HCT116 (cell line): ENCODE data around the gene SETD2. TPM values are rescaled to one million over a fixed set of nuclear protein-coding genes. Genes with fewer than 3 reads are reported as not detected.

Experiments
- ATAC-seq: fragments of 200-7000 bp; cut with Tn5 transposase; 2 replicates; pipeline ENCODE4 v1.9.1; 2020; ENCODE audit warnings: mild to moderate bottlenecking, moderate library complexity
- BruUV-seq: library from RNA; stranded (reverse); fragments of 400-500 nt; replicated peaks from 2 replicates; lab custom pipeline; 2021; lab: Mats Ljungman, UMichigan
- CTCF ChIA-PET: fragments of 300-600 bp; sonication (Branson Sonifier 250); formaldehyde crosslinking; loops from one replicate; lab custom pipeline; 2021; ENCODE audit warnings: antibody characterized with exemption; lab: Charles Lee
- POLR2A ChIA-PET: fragments of 300-600, 350-600 bp; sonication (Branson Sonifier 250); formaldehyde crosslinking; loops from one replicate; lab custom pipeline; 2021; ENCODE audit warnings: antibody characterized with exemption; lab: Charles Lee
- RAD21 ChIA-PET, 2 experiments: fragments of 300-600 bp; sonication (Branson Sonifier 250); formaldehyde crosslinking; loops; one replicate each; lab custom pipeline; 2023; ENCODE audit warnings: low total read pairs in 2 of 2; ENCODE audit not compliant: uncharacterized antibody in 2 of 2, unreplicated experiment in 2 of 2, low non-redundant PET in 1 of 2; lab: Charles Lee
- DNase-seq: peaks from one replicate; pipeline ENCODE4 v3.0.0-alpha.2; 2010; ENCODE audit warnings: low read depth, low spot score
- H2AFZ ChIP-seq: fragments of 200-600 bp; shearing (Covaris generic), sonication (generic); 2 replicates; pipeline ENCODE4 v1.6.1; 2017; ENCODE audit warnings: low read depth, mixed run types, mixed read lengths, antibody characterized with exemption, low read length; ENCODE audit not compliant: poor library complexity, severe bottlenecking
- H3K27ac ChIP-seq: 2 replicates; pipeline ENCODE4 v1.5.1; 2012; ENCODE audit warnings: low read depth, low read length
- H3K27me3 ChIP-seq: fragments of 200-600 bp; sonication (generic); 2 replicates; pipeline ENCODE4 v1.6.1; 2016; ENCODE audit warnings: mixed run types, low read length, mixed read lengths; ENCODE audit not compliant: insufficient read depth
- H3K36me3 ChIP-seq, 2 experiments: fragments of 200-500 bp in 1 of 2; fragments of 200-600 bp in 1 of 2; sonication (Bioruptor generic) in 1 of 2; sonication (generic) in 1 of 2; 2 replicates each; pipeline versions ENCODE4 v1.5.1 to v1.6.1; 2014 to 2016; ENCODE audit warnings: low read length in 2 of 2, inconsistent platforms in 1 of 2, mixed read lengths in 1 of 2, mixed run types in 1 of 2; ENCODE audit not compliant: insufficient read depth in 2 of 2, control insufficient read depth in 1 of 2
- H3K4me1 ChIP-seq, 2 experiments: fragments of 200-600 bp in 1 of 2; sonication (generic) in 1 of 2; 2 replicates each; pipeline versions ENCODE4 v1.5.1 to v1.6.1; 2012 to 2017; ENCODE audit warnings: low read length in 2 of 2, inconsistent platforms in 1 of 2, mild to moderate bottlenecking in 1 of 2, mixed read lengths in 1 of 2, mixed run types in 1 of 2, moderate library complexity in 1 of 2; ENCODE audit not compliant: insufficient read depth in 2 of 2, control insufficient read depth in 1 of 2
- H3K4me2 ChIP-seq: fragments of 200-600 bp; sonication (generic); 2 replicates; pipeline ENCODE4 v1.6.1; 2017; ENCODE audit warnings: mixed run types, low read length, mixed read lengths
- H3K4me3 ChIP-seq, 2 experiments: fragments of 200-600 bp in 1 of 2; sonication (generic) in 1 of 2; replicated peaks in 1 of 2; 2 replicates each; pipeline ENCODE4 v1.5.1; 2011 to 2016; ENCODE audit warnings: low read length in 2 of 2, control low read depth in 1 of 2, low read depth in 1 of 2, mild to moderate bottlenecking in 1 of 2, mixed read lengths in 1 of 2, mixed run types in 1 of 2
- H3K79me2 ChIP-seq: fragments of 200-600 bp; sonication (generic); 2 replicates; pipeline ENCODE4 v1.6.1; 2017; ENCODE audit warnings: mild to moderate bottlenecking, mixed run types, low read length, moderate library complexity, mixed read lengths; ENCODE audit not compliant: insufficient read depth
- H3K9ac ChIP-seq: fragments of 200-600 bp; sonication (generic); 2 replicates; pipeline ENCODE4 v1.6.1; 2016; ENCODE audit warnings: low read length, mixed read lengths
- H3K9me2 ChIP-seq: fragments of 200-600 bp; sonication (generic), shearing (Covaris generic); 2 replicates; pipeline ENCODE4 v1.6.1; 2017; ENCODE audit warnings: mixed run types, mild to moderate bottlenecking, moderate library complexity; ENCODE audit not compliant: insufficient read depth
- H3K9me3 ChIP-seq, 2 experiments: fragments of 200-500 bp in 1 of 2; fragments of 200-600 bp in 1 of 2; sonication (Bioruptor generic) in 1 of 2; sonication (generic) in 1 of 2; 2 replicates each; pipeline ENCODE4 v1.6.1; 2014 to 2017; ENCODE audit warnings: low read length in 2 of 2, mixed read lengths in 2 of 2, inconsistent platforms in 1 of 2, low read depth in 1 of 2, mild to moderate bottlenecking in 1 of 2, mixed run types in 1 of 2, moderate library complexity in 1 of 2; ENCODE audit not compliant: control insufficient read depth in 1 of 2, insufficient read depth in 1 of 2
- H4K20me1 ChIP-seq: fragments of 200-600 bp; sonication (generic), shearing (Covaris generic); 2 replicates; pipeline ENCODE4 v1.6.1; 2017; ENCODE audit warnings: mixed run types, mild to moderate bottlenecking, moderate library complexity; ENCODE audit not compliant: insufficient read depth
- ATF3 ChIP-seq: IDR thresholded peaks from 2 replicates; pipeline ENCODE4 v1.6.1; 2012
- CBX3 ChIP-seq: IDR thresholded peaks from 2 replicates; pipeline ENCODE4 v1.6.1; 2012; ENCODE audit warnings: low read depth
- CEBPB ChIP-seq: IDR thresholded peaks from 2 replicates; pipeline ENCODE4 v1.6.1; 2012; ENCODE audit warnings: low read depth
- EGR1 ChIP-seq: IDR thresholded peaks from 2 replicates; pipeline ENCODE4 v1.6.1; 2012; ENCODE audit warnings: low read depth
- ELF1 ChIP-seq: IDR thresholded peaks from 2 replicates; pipeline ENCODE4 v1.6.1; 2012; ENCODE audit warnings: low read depth, borderline replicate concordance
- EZH2 ChIP-seq: fragments of 200-600 bp; sonication (generic); IDR thresholded peaks from 2 replicates; pipeline ENCODE4 v1.6.1; 2017; ENCODE audit warnings: antibody characterized with exemption, mixed run types
- EZH2phosphoT487 ChIP-seq: fragments of 200-600 bp; IDR thresholded peaks from 2 replicates; pipeline ENCODE4 v1.6.1; 2018; ENCODE audit warnings: antibody characterized with exemption, borderline replicate concordance
- FOSL1 ChIP-seq: IDR thresholded peaks from 2 replicates; pipeline ENCODE4 v1.6.1; 2012; ENCODE audit warnings: low read depth
- JUND ChIP-seq: IDR thresholded peaks from 2 replicates; pipeline ENCODE4 v1.6.1; 2012
- POLR2A ChIP-seq: IDR thresholded peaks from 2 replicates; pipeline ENCODE4 v1.7.0; 2011; ENCODE audit warnings: borderline replicate concordance; ENCODE audit not compliant: insufficient read depth, insufficient read length; ENCODE audit errors: extremely low read depth
- POLR2AphosphoS5 ChIP-seq: IDR thresholded peaks from 2 replicates; pipeline ENCODE4 v1.6.1; 2011; ENCODE audit warnings: mild to moderate bottlenecking, low read depth, low read length, moderate library complexity
- SIN3A ChIP-seq: IDR thresholded peaks from 2 replicates; pipeline ENCODE4 v1.6.1; 2012; ENCODE audit warnings: low read depth
- SP1 ChIP-seq: IDR thresholded peaks from 2 replicates; pipeline ENCODE4 v1.6.1; 2012; ENCODE audit warnings: low read depth
- SRF ChIP-seq: IDR thresholded peaks from 2 replicates; pipeline ENCODE4 v1.6.1; 2012; ENCODE audit warnings: low read depth
- YY1 ChIP-seq: IDR thresholded peaks from 2 replicates; pipeline ENCODE4 v1.6.1; 2011; ENCODE audit warnings: low read length, low read depth, moderate library complexity, mild to moderate bottlenecking; ENCODE audit not compliant: insufficient replicate concordance; ENCODE audit errors: extremely low read depth
- ZFX ChIP-seq: fragments of 450-650 bp; IDR thresholded peaks from 2 replicates; pipeline ENCODE4 v1.6.1; 2017
- ZNF274 ChIP-seq: fragments of 200-500 bp; sonication (Bioruptor generic); IDR thresholded peaks from 2 replicates; pipeline ENCODE4 v1.6.1; 2014; ENCODE audit warnings: mild to moderate bottlenecking, low read depth, low read length, inconsistent platforms
- intact Hi-C: fragments of 100-400 bp; cut with micrococcal nuclease; formaldehyde crosslinking; loops from 2 replicates; pipeline ENCODE4 v1.10.0; 2022
- total RNA-seq: library from RNA; stranded (reverse); gene quantifications from one replicate; pipeline ENCODE4 v1.2.1, GENCODE V29; 2021; ENCODE audit not compliant: unreplicated experiment
- TF ChIP-seq, protein P1 (sequence below): IDR thresholded peaks from 2 replicates; pipeline ENCODE4 v1.6.1; 2012
- TF ChIP-seq, protein P2 (sequence below): IDR thresholded peaks from 2 replicates; pipeline ENCODE4 v1.6.1; 2011; ENCODE audit warnings: mild to moderate bottlenecking, low read length, moderate library complexity; ENCODE audit not compliant: insufficient replicate concordance; ENCODE audit errors: extremely low read depth

Gene SETD2
- total RNA-seq, 1 experiment from 2014 or later = 33.0 TPM

DNA sequence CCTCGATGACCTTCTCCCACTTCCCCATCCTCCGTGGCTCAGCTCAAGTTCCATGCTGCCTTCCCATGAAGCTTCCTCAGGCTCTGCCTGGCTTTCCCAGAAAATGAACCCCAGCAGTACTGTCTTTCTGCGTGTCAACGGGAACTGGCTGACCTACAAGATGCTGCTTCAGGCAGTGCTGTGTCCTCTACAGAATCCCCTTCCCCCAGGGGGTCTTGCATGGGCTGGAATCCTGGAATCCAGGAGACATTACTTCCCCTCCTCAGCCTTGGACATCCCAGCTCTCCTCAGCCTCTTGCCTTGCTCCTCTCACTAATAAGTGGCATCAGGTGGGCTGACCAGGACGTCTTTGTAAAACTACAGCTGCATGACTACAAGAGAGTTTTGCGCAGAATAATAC lies 192.8 kb downstream of the SETD2 start:
- peaks cover 32% of the 10 kb centered on the region; the same call in 1 of the 2 replicates for H4K20me1 ChIP-seq
- peaks cover 2 to 18% of the 10 kb centered on the region in 2 experiments; a peak in 3 of 4 replicates for H3K4me1 ChIP-seq
- intact Hi-C loops = no loop called here

GRCh38 chr3:46970391-46971091 lies 193.4 kb downstream of the SETD2 start:
- intact Hi-C loops = no loop called here
- no TSS peak for BruUV-seq
- Histone ChIP-seq H3K4me1 (peaks cover 2 to 19% of the 10 kb centered on the region in 2 experiments; a peak in 3 of 4 replicates), H3K27me3 (no peaks in the 10 kb centered on the region), H3K4me2 (no peak overlapping the region), H3K9me2 (no peaks in the 10 kb centered on the region), H3K9me3 (no peaks in the 10 kb centered on the region), H4K20me1 (peaks cover 32% of the 10 kb centered on the region; the same call in 1 of the 2 replicates), H3K79me2 (peaks cover 100% of the 10 kb centered on the region), H3K4me3 (no peak overlapping the region), H3K27ac (no peak overlapping the region), H2AFZ (no peak overlapping the region), H3K36me3 (peaks cover 0 to 17% of the 10 kb centered on the region in 2 experiments; a peak in 1 of 4 replicates), H3K9ac (no peak overlapping the region)
- CTCF ChIA-PET = no interaction called here
- POLR2A ChIA-PET = interaction anchor here (0.7 to 1.3 kb wide), 2 partner anchors 12 to 279 kb away, joined by 3 read pairs; no protein-coding TSS in a partner anchor
- ATAC-seq = no peak
- RAD21 ChIA-PET = no interaction called here
- no peak for DNase-seq
- TF ChIP-seq EZH2 (no peak), CEBPB (no peak), JUND (no peak), YY1 (no peak), SRF (no peak), ZFX (no peak), ATF3 (no peak), ZNF274 (no peak), EZH2phosphoT487 (no peak), SP1 (no peak), ELF1 (no peak)
- TF ChIP-seq, protein P1, sequence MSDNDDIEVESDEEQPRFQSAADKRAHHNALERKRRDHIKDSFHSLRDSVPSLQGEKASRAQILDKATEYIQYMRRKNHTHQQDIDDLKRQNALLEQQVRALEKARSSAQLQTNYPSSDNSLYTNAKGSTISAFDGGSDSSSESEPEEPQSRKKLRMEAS = no peak
- TF ChIP-seq, protein P2, sequence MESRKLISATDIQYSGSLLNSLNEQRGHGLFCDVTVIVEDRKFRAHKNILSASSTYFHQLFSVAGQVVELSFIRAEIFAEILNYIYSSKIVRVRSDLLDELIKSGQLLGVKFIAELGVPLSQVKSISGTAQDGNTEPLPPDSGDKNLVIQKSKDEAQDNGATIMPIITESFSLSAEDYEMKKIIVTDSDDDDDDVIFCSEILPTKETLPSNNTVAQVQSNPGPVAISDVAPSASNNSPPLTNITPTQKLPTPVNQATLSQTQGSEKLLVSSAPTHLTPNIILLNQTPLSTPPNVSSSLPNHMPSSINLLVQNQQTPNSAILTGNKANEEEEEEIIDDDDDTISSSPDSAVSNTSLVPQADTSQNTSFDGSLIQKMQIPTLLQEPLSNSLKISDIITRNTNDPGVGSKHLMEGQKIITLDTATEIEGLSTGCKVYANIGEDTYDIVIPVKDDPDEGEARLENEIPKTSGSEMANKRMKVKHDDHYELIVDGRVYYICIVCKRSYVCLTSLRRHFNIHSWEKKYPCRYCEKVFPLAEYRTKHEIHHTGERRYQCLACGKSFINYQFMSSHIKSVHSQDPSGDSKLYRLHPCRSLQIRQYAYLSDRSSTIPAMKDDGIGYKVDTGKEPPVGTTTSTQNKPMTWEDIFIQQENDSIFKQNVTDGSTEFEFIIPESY = no peak

More for the DNA sequence above, 192.8 kb downstream of the SETD2 start:
- H3K36me3 ChIP-seq = peaks cover 0 to 14% of the 10 kb centered on the region in 2 experiments; a peak in 1 of 4 replicates
- ATAC-seq = no peak
- H3K27me3 ChIP-seq = no peaks in the 10 kb centered on the region
- DNase-seq = no peak
- ChIA-PET RAD21 (no interaction called here), CTCF (no interaction called here), POLR2A (interaction anchor here (1.3 kb wide), 1 partner anchor 12 kb away, joined by 3 read pairs; no protein-coding TSS in a partner anchor)
- H3K79me2 ChIP-seq = peaks cover 100% of the 10 kb centered on the region
- H3K27ac ChIP-seq = no peak overlapping the region
- H3K9me2 ChIP-seq = no peaks in the 10 kb centered on the region
- no peak overlapping the region for H2AFZ ChIP-seq
- no peak overlapping the region for H3K4me2 ChIP-seq
- no peak overlapping the region for H3K4me3 ChIP-seq
- TF ChIP-seq SIN3A = no peak
- TF ChIP-seq ZNF274 = no peak
- no peak for TF ChIP-seq EZH2phosphoT487
- no peak for TF ChIP-seq CBX3
- no peak for TF ChIP-seq JUND
- no peak for TF ChIP-seq POLR2A
- no peak for TF ChIP-seq EGR1
- TF ChIP-seq FOSL1 = no peak
- TF ChIP-seq EZH2 = no peak
- TF ChIP-seq POLR2AphosphoS5 = no peak
- no peak for TF ChIP-seq ATF3
- no peak for TF ChIP-seq CEBPB
- BruUV-seq = no TSS peak
- H3K9ac ChIP-seq = no peak overlapping the region
- H3K9me3 ChIP-seq = no peaks in the 10 kb centered on the region
